Psoas muscle (tissue), 8 donors: ENCODE measurements around the gene SAMD4A. TPM values are rescaled to one million over a fixed set of nuclear protein-coding genes. Genes with fewer than 3 reads are reported as not detected.
A peak's percentile ranks its signal among the peaks of the same experiment; 100 is the strongest.

Source experiments
- ATAC-seq, 4 donors: fragments of 200-7000 bp; cut with Tn5 transposase; one replicate each; pipeline ENCODE4 v1.9.1; 2020; ENCODE audit warnings: moderate library complexity in 3 of 4, mild to moderate bottlenecking in 2 of 4
- DNase-seq, 2 donors: peaks; one replicate each; pipeline ENCODE4 v3.0.0-alpha.2; 2020
- H3K27ac ChIP-seq: fragments of 200-600 bp; one replicate; pipeline ENCODE4 v1.8.0; 2022
- H3K27me3 ChIP-seq, 3 donors: fragments of 200-600 bp in 1 of 3; one replicate each; pipeline versions ENCODE4 v1.6.1 to v1.8.0; 2013 to 2022; ENCODE audit warnings: low read length in 2 of 3, mild to moderate bottlenecking in 2 of 3, moderate library complexity in 1 of 3; ENCODE audit not compliant: insufficient read depth in 3 of 3
- H3K36me3 ChIP-seq, 2 donors: fragments of 200-600 bp in 1 of 2; one replicate each; pipeline versions ENCODE4 v1.6.1 to v1.8.0; 2013 to 2022; ENCODE audit warnings: low read depth in 1 of 2, mild to moderate bottlenecking in 1 of 2, moderate library complexity in 1 of 2; ENCODE audit not compliant: insufficient read depth in 1 of 2
- H3K4me1 ChIP-seq: fragments of 200-600 bp; one replicate; pipeline ENCODE4 v1.8.0; 2022
- H3K4me3 ChIP-seq: fragments of 200-600 bp; one replicate; pipeline ENCODE4 v1.8.0; 2022; ENCODE audit warnings: mild to moderate bottlenecking
- H3K9me3 ChIP-seq: fragments of 200-600 bp; one replicate; pipeline ENCODE4 v1.8.0; 2022
- WGBS, 3 donors: extraction: QIAGEN DNeasy Blood & Tissue Kit; methylation state at CpG; one replicate each; pipeline versions ENCODE4 v1.1.6 to v1.1.7; 2013; 5-methylcytosine and 5-hydroxymethylcytosine counted together
- intact Hi-C, 2 donors: fragments of 100-400 bp; cut with DNase I; formaldehyde crosslinking; loops; one replicate each; pipeline versions ENCODE4 v1.11.0 to v1.14.2; 2022
- polyA plus RNA-seq, 3 donors: library from polyadenylated mRNA; stranded (reverse); fragments of 200-250 nt; gene quantifications; one replicate each; pipeline ENCODE4 v1.2.3, GENCODE V29; 2013
- total RNA-seq, 4 donors: library from RNA; stranded (reverse); fragmentation: NEBNext Ultra II Directional in 2 of 4; extraction: Animal tissue kit (Norgen Biotek cat#: 25700) in 2 of 4; gene quantifications; one replicate each; pipeline versions ENCODE4 v1.2.1 to v1.2.4, GENCODE V29; 2021 to 2023
- TF ChIP-seq, protein P1 (sequence below): fragments of 200-600 bp; IDR thresholded peaks from one replicate; pipeline ENCODE4 v1.8.0; 2022; ENCODE audit warnings: antibody characterized with exemption
- donor health status: healthy with polysubstance abuse.
- donor health status: DM: no; HTN: no; CAD: no; lungs with moderate emphysema.
- donor health status: Bipolar disorder and iron deficiency.
- donor health status: healthy.
- donor health status: DM: yes; HTN: yes; CAD: no.
- donor health status: DM: no; HTN: no; CAD: no.
- donor health status: DM: no; HTN: no; CAD: no.
- donor health status: DM: yes; HTN: yes; CAD: no.

Gene SAMD4A
- total and polyA plus RNA-seq, 7 donors, result 9.6 to 139 (median 67.9) TPM

DNA sequence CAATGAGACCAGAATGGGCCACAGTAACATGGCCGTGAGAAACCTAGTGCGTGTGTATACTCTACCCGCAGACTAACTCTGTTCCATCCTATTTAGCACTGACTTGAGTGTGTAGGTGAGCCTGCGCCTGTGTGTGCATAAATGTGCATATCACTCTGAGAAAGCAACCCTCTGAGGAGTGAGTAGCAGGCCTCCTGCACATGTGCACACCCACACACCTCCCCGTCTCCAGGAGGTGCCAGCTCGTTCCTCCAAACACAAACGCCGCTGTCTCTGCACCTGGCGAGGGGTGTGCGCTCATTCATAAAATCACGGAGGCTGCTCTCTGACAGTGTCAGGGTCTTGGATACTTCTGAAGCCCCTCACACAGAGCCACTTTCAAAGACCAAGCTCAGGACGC lies 196.8 kb downstream of the SAMD4A start:
- 91 to 95% (median 91%) methylated on average over 12 of the region's 12 CpGs for WGBS, 3 donors
- Histone ChIP-seq H3K4me3 (no peak overlapping the region), H3K36me3 (peaks cover 0 to 73% of the 10 kb centered on the region in 2 donors), H3K27me3 (no peaks in the 10 kb centered on the region), H3K4me1 (peaks cover 7% of the 10 kb centered on the region), H3K9me3 (no peaks in the 10 kb centered on the region), H3K27ac (no peak overlapping the region)
- DNase-seq (no peak), ATAC-seq (no peak)
- intact Hi-C loops, result no loop called here
- TF ChIP-seq, protein P1, sequence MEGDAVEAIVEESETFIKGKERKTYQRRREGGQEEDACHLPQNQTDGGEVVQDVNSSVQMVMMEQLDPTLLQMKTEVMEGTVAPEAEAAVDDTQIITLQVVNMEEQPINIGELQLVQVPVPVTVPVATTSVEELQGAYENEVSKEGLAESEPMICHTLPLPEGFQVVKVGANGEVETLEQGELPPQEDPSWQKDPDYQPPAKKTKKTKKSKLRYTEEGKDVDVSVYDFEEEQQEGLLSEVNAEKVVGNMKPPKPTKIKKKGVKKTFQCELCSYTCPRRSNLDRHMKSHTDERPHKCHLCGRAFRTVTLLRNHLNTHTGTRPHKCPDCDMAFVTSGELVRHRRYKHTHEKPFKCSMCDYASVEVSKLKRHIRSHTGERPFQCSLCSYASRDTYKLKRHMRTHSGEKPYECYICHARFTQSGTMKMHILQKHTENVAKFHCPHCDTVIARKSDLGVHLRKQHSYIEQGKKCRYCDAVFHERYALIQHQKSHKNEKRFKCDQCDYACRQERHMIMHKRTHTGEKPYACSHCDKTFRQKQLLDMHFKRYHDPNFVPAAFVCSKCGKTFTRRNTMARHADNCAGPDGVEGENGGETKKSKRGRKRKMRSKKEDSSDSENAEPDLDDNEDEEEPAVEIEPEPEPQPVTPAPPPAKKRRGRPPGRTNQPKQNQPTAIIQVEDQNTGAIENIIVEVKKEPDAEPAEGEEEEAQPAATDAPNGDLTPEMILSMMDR, result no peak

DNA sequence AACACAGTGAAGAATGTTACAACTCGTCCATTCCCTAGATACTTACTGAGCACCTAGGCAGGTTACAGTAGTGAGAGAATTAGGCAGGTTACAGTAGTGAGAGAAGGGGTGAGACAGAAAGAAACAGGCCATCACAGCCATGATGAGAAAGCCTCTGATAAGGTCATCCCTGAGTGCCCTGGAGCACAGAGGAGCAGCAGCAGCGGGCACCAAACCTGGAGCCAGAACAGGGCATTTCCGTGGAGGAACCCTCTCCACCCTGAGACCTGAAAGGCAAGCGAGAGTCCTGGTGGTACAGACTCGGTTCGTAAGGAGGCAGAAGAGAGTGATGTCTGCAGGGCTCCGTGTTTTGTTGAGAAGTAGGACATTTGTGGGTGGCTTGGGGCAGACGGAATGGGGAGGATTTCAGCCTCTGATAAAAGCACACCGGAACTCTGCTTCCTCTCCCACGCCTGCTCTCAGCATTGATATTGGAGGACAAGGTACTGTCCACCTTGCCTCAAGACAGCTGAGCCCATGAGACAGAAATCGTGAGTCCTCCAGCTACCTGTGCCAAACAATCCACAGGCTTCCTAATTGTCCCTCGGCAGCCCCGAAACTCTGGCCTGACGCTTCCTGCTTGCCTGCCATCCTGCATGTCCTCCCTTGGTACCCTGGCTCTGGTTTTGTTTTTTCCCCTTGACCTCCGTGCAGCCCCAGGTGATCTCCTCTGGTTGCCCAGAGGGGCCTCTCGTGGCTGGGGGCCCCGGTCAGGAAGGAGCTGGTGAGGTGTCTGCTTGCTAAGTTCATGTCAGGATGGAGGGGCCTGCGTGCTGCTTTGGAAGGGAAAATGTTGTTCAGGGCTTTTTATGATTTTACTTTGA lies 199.6 kb downstream of the SAMD4A start:
- 82% methylated on average over 18 of the region's 18 CpGs for WGBS, 3 donors
- H3K4me3 ChIP-seq, result no peak overlapping the region
- ATAC-seq, result no peak
- H3K9me3 ChIP-seq, result no peaks in the 10 kb centered on the region
- H3K27me3 ChIP-seq, result no peaks in the 10 kb centered on the region
- H3K36me3 ChIP-seq, result peaks cover 0 to 52% of the 10 kb centered on the region in 2 donors
- no peak for DNase-seq
- intact Hi-C loops, result no loop called here
- H3K27ac ChIP-seq, result no peak overlapping the region
- H3K4me1 ChIP-seq, result peaks cover 27% of the 10 kb centered on the region
- TF ChIP-seq, protein P1, result no peak

DNA sequence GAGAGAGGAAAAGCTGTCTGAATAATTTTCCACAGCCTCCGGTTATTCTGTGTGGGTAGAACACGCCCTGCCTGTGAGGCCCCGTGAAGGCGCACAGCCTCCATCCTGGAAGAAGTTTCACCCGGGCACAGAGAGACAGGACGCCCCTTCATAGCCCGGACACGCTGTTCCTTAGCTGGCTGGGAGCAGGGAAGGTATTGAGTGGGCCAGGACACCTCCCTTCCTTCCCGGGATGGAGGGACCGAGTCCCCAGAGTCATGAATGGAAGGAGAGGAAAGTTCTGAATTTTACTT lies 200.2 kb downstream of the SAMD4A start:
- no peak overlapping the region for H3K27ac ChIP-seq

DNA sequence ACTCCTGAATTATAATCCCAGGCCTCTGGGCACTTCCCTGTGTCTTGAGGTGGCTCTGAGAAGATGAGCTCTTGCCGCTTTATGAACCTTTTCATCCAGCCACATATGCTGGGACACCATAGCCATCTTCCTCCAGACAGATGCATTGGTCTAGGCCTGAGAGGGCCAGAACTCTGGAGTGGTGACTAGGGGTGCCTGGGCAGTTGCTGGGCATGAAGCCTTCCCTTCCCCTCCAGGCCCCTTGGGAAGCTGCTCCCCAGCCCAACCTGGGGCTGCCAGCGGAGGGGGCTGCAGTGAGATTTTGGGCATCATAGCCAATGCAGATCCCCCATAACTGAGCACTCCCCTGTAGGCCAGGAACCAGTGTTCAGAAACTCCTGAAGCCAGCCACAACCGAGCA lies 200.5 kb downstream of the SAMD4A start:
- intact Hi-C loops, result no loop called here
- ATAC-seq (no peak), DNase-seq (no peak)
- Histone ChIP-seq H3K4me3 (no peak overlapping the region), H3K27me3 (no peaks in the 10 kb centered on the region), H3K9me3 (no peaks in the 10 kb centered on the region), H3K27ac (peak overlapping the region; percentile 7), H3K4me1 (peaks cover 31% of the 10 kb centered on the region), H3K36me3 (peaks cover 0 to 49% of the 10 kb centered on the region in 2 donors)
- TF ChIP-seq, protein P1, result no peak
- 95 to 100% (median 97%) methylated on average over 3 of the region's 3 CpGs for WGBS, 3 donors

More for the DNA sequence above, 200.2 kb downstream of the SAMD4A start:
- H3K27me3 ChIP-seq, result no peaks in the 10 kb centered on the region
- ATAC-seq (no peak), DNase-seq (no peak)
- H3K4me3 ChIP-seq, result no peak overlapping the region
- peaks cover 0 to 49% of the 10 kb centered on the region in 2 donors for H3K36me3 ChIP-seq
- WGBS, 3 donors, result 79 to 85% (median 82%) methylated on average over 10 of the region's 10 CpGs
- TF ChIP-seq, protein P1, result no peak
- peaks cover 27% of the 10 kb centered on the region for H3K4me1 ChIP-seq
- no peaks in the 10 kb centered on the region for H3K9me3 ChIP-seq
- intact Hi-C loops, result no loop called here
